Measurements from ENCODE around the gene ELP1.

DNA sequence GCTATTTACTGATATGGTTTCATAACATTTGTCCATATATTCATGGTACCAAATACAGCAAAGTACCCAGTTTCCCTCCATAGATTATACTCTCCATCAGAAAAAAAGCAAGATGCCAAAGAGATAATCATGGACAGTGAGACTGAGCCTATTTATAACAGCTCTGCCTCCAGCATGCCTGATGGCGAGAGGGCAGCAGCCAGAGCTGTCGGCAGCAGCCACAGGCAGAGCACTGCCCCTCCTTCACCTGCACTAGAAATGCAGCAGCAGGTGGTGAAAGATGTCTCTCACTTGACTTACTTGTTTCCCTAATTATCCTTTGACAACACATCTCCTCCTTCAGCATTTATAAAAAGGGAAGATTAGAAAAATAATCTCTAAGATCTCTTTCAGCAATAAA, 47.0 kb upstream of the ELP1 start:
- no peak for TF ChIP-seq EP300 (IDR thresholded peaks at IDR 0.05; ENCODE audit: borderline replicate concordance)
- TF ChIP-seq, protein P1, sequence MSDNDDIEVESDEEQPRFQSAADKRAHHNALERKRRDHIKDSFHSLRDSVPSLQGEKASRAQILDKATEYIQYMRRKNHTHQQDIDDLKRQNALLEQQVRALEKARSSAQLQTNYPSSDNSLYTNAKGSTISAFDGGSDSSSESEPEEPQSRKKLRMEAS (IDR thresholded peaks at IDR 0.05): no peak
- TF ChIP-seq, protein P2, sequence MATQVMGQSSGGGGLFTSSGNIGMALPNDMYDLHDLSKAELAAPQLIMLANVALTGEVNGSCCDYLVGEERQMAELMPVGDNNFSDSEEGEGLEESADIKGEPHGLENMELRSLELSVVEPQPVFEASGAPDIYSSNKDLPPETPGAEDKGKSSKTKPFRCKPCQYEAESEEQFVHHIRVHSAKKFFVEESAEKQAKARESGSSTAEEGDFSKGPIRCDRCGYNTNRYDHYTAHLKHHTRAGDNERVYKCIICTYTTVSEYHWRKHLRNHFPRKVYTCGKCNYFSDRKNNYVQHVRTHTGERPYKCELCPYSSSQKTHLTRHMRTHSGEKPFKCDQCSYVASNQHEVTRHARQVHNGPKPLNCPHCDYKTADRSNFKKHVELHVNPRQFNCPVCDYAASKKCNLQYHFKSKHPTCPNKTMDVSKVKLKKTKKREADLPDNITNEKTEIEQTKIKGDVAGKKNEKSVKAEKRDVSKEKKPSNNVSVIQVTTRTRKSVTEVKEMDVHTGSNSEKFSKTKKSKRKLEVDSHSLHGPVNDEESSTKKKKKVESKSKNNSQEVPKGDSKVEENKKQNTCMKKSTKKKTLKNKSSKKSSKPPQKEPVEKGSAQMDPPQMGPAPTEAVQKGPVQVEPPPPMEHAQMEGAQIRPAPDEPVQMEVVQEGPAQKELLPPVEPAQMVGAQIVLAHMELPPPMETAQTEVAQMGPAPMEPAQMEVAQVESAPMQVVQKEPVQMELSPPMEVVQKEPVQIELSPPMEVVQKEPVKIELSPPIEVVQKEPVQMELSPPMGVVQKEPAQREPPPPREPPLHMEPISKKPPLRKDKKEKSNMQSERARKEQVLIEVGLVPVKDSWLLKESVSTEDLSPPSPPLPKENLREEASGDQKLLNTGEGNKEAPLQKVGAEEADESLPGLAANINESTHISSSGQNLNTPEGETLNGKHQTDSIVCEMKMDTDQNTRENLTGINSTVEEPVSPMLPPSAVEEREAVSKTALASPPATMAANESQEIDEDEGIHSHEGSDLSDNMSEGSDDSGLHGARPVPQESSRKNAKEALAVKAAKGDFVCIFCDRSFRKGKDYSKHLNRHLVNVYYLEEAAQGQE (IDR thresholded peaks at IDR 0.05; ENCODE audit: low read depth): no peak
- TF ChIP-seq TAF1 (IDR thresholded peaks at IDR 0.05; ENCODE audit: low read depth): no peak
- no peak for TF ChIP-seq FOXM1 (IDR thresholded peaks at IDR 0.05; ENCODE audit: borderline replicate concordance, low read depth)
- TF ChIP-seq, protein P3, sequence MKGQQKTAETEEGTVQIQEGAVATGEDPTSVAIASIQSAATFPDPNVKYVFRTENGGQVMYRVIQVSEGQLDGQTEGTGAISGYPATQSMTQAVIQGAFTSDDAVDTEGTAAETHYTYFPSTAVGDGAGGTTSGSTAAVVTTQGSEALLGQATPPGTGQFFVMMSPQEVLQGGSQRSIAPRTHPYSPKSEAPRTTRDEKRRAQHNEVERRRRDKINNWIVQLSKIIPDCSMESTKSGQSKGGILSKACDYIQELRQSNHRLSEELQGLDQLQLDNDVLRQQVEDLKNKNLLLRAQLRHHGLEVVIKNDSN (IDR thresholded peaks at IDR 0.05): no peak
